OCI-LY7 (cell line): ENCODE data around the gene CCDC9B. TPM values are rescaled to one million over a fixed set of nuclear protein-coding genes. Genes with fewer than 3 reads are reported as not detected.

Source experiments
- BruUV-seq: library from RNA; stranded (reverse); fragments of 400-500 nt; replicated peaks from 2 replicates; lab custom pipeline; 2021; lab: Mats Ljungman, UMichigan
- CTCF ChIA-PET: fragments of 300-600 bp; sonication (Branson Sonifier 250); formaldehyde crosslinking; loops from one replicate; lab custom pipeline; 2022; ENCODE audit warnings: antibody characterized with exemption; ENCODE audit not compliant: unreplicated experiment; lab: Charles Lee
- POLR2A ChIA-PET: fragments of 300-600 bp; sonication (Branson Sonifier 250); formaldehyde crosslinking; loops from one replicate; lab custom pipeline; 2022; ENCODE audit warnings: antibody characterized with exemption; lab: Charles Lee
- DNase-seq: peaks from one replicate; pipeline ENCODE4 v3.0.0-alpha.2; 2015; ENCODE audit warnings: low spot score
- H2AFZ ChIP-seq: fragments of 200-600 bp; sonication (generic), shearing (Covaris generic); 2 replicates; pipeline ENCODE4 v1.6.1; 2014; ENCODE audit warnings: mild to moderate bottlenecking, antibody characterized with exemption, low read length, moderate library complexity
- H3K27ac ChIP-seq: fragments of 200-600 bp; sonication (generic); 2 replicates; pipeline ENCODE4 v1.5.1; 2014; ENCODE audit warnings: mixed run types, low read depth, mild to moderate bottlenecking, moderate library complexity, low read length, inconsistent platforms; ENCODE audit not compliant: poor library complexity, severe bottlenecking
- H3K36me3 ChIP-seq: fragments of 200-600 bp; sonication (generic); 2 replicates; pipeline ENCODE4 v1.6.1; 2014; ENCODE audit warnings: mild to moderate bottlenecking, antibody characterized with exemption, low read length, moderate library complexity, mixed read lengths; ENCODE audit not compliant: insufficient read depth
- H3K4me1 ChIP-seq: fragments of 200-600 bp; sonication (generic); 2 replicates; pipeline ENCODE4 v1.5.1; 2014; ENCODE audit warnings: mild to moderate bottlenecking, low read length; ENCODE audit not compliant: insufficient read depth, poor library complexity, severe bottlenecking
- H3K4me2 ChIP-seq: fragments of 200-600 bp; sonication (generic); 2 replicates; pipeline ENCODE4 v1.6.1; 2014; ENCODE audit warnings: mild to moderate bottlenecking, low read length
- H3K4me3 ChIP-seq: fragments of 200-600 bp; sonication (generic); 2 replicates; pipeline ENCODE4 v1.5.1; 2014; ENCODE audit warnings: mild to moderate bottlenecking, low read depth, low read length; ENCODE audit not compliant: poor library complexity, severe bottlenecking
- H3K79me2 ChIP-seq: fragments of 200-600 bp; sonication (generic); 2 replicates; pipeline ENCODE4 v1.6.1; 2016; ENCODE audit warnings: low read depth, mild to moderate bottlenecking, low read length, moderate library complexity, mixed read lengths; ENCODE audit not compliant: insufficient read depth
- H3K9me2 ChIP-seq: fragments of 200-600 bp; sonication (generic); 2 replicates; pipeline ENCODE4 v1.6.1; 2016; ENCODE audit warnings: mild to moderate bottlenecking, low read length, mixed read lengths; ENCODE audit not compliant: insufficient read depth
- H3K9me3 ChIP-seq: fragments of 200-600 bp; sonication (generic); 2 replicates; pipeline ENCODE4 v1.6.1; 2014; ENCODE audit warnings: mild to moderate bottlenecking, mixed run types, low read length, mixed read lengths
- H4K20me1 ChIP-seq: fragments of 200-600 bp; sonication (generic); 2 replicates; pipeline ENCODE4 v1.6.1; 2014; ENCODE audit warnings: mild to moderate bottlenecking, antibody characterized with exemption, low read length, moderate library complexity, mixed read lengths; ENCODE audit not compliant: insufficient read depth
- CTCF ChIP-seq: fragments of 200-600 bp; sonication (generic); conservative IDR thresholded peaks from 2 replicates; pipeline ENCODE4 v1.5.1; 2014; ENCODE audit warnings: mild to moderate bottlenecking, antibody characterized with exemption, low read length, moderate library complexity, mixed read lengths
- EZH2phosphoT487 ChIP-seq: fragments of 200-600 bp; sonication (generic); IDR thresholded peaks from 2 replicates; pipeline ENCODE4 v1.6.1; 2018; ENCODE audit warnings: low read depth, borderline replicate concordance, mild to moderate bottlenecking, mixed run types, antibody characterized with exemption, low read length, moderate library complexity, mixed read lengths
- intact Hi-C: fragments of 100-400 bp; cut with micrococcal nuclease; formaldehyde crosslinking; loops from one replicate; pipeline ENCODE4 v1.10.0; 2022; ENCODE audit not compliant: unreplicated experiment
- total RNA-seq, 2 experiments: library from RNA; depleted of rRNA in 1 of 2; stranded (reverse); fragments of >200 nt in 1 of 2; shearing (Covaris generic) in 1 of 2; gene quantifications; 2 replicates each; pipeline ENCODE4 v1.2.3, GENCODE V29; 2014 to 2022

CCDC9B gene
- total RNA-seq, 2 experiments from 2014 or later = 1.4 TPM; not detected in 1

GRCh38 chr15:40365016-40365415 lies 24.3 kb upstream of the CCDC9B start:
- POLR2A ChIA-PET = no interaction called here
- H3K9me3 ChIP-seq = no peaks in the 10 kb centered on the region
- no peak overlapping the region for H3K4me2 ChIP-seq
- BruUV-seq = no TSS peak
- no peak for DNase-seq
- H3K79me2 ChIP-seq = no peaks in the 10 kb centered on the region
- H3K27ac ChIP-seq = no peak overlapping the region
- CTCF ChIA-PET = no interaction called here
- no peaks in the 10 kb centered on the region for H3K36me3 ChIP-seq
- H4K20me1 ChIP-seq = no peaks in the 10 kb centered on the region
- peaks cover 9% of the 10 kb centered on the region for H3K4me1 ChIP-seq
- no peak overlapping the region for H2AFZ ChIP-seq
- intact Hi-C loops = no loop called here
- H3K9me2 ChIP-seq = no peaks in the 10 kb centered on the region
- no peak overlapping the region for H3K4me3 ChIP-seq
- TF ChIP-seq EZH2phosphoT487 (no peak), CTCF (no peak)

DNA sequence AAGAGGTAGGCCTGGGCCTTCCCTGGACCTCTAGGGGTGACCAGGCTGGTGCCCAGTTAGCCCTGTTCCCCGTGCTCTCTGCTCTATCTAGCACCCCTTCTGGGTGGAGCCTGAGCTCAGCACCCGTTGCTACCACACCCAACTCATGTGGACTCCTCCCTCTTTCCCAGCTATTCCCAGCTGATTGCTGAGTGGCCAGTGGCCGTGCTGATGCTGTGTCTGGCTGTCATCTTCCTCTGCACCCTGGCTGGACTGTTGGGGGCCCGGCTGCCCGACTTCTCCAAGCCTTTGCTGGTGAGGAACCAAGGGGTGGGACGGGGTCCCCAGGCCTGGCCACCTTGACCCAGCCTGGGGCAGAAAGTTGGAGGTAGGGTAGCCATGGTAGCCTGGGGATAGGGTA lies 23.5 kb upstream of the CCDC9B start:
- peaks cover 9% of the 10 kb centered on the region for H3K4me1 ChIP-seq
- no peaks in the 10 kb centered on the region for H3K9me3 ChIP-seq
- H3K79me2 ChIP-seq = no peaks in the 10 kb centered on the region
- intact Hi-C loops = no loop called here
- H4K20me1 ChIP-seq = no peaks in the 10 kb centered on the region
- no peak overlapping the region for H3K27ac ChIP-seq
- ChIA-PET POLR2A (no interaction called here), CTCF (no interaction called here)
- TF ChIP-seq EZH2phosphoT487 (no peak), CTCF (no peak)
- no peak for DNase-seq
- no peak overlapping the region for H3K4me3 ChIP-seq
- no peak overlapping the region for H2AFZ ChIP-seq
- no peaks in the 10 kb centered on the region for H3K36me3 ChIP-seq
- no peak overlapping the region for H3K4me2 ChIP-seq
- BruUV-seq = no TSS peak
- H3K9me2 ChIP-seq = no peaks in the 10 kb centered on the region

DNA sequence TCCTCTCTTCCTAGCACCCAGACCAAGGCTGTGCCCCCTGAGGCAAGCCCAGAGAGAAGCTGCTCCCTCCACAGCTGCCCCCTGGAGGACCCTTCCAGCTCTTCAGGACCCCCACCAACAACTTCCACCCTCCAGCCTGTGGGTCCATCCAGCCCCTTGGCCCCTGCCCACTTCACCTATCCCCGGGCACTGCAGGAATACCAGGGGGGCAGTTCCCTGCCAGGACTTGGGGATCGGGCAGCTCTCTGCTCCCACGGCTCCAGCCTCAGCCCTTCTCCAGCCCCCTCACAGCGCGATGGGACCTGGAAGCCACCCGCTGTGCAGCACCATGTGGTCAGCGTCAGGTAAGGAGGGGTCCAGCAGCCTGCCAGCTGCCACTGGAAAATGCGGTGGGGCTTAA lies 22.9 kb upstream of the CCDC9B start:
- CTCF ChIA-PET = no interaction called here
- Histone ChIP-seq H3K9me3 (no peaks in the 10 kb centered on the region), H3K36me3 (no peaks in the 10 kb centered on the region), H3K4me2 (no peak overlapping the region), H3K4me3 (no peak overlapping the region), H3K79me2 (no peaks in the 10 kb centered on the region), H3K27ac (no peak overlapping the region), H3K4me1 (peaks cover 16% of the 10 kb centered on the region), H4K20me1 (no peaks in the 10 kb centered on the region), H2AFZ (no peak overlapping the region), H3K9me2 (no peaks in the 10 kb centered on the region)
- POLR2A ChIA-PET = no interaction called here
- TF ChIP-seq CTCF (no peak), EZH2phosphoT487 (no peak)
- BruUV-seq = no TSS peak
- intact Hi-C loops = no loop called here
- DNase-seq = no peak
